HG03103 (cell line): ENCODE data around the gene DDX25.
A peak's percentile ranks its signal among the peaks of the same experiment; 100 is the strongest.
"Not testable (repeated sequence)": the region's sequence is repeated elsewhere in the genome, so short reads cannot be mapped to it uniquely, and the experiment has no call there.

Source experiments
- ATAC-seq: cut with Tn5 transposase; IDR thresholded peaks from one replicate; pipeline ENCODE4 v1.9.1; 2021; ENCODE audit warnings: low read depth; ENCODE audit not compliant: unreplicated experiment

The DDX25 gene

GRCh38 chr11:125903711-125904659, at the start of gene DDX25:
TSS of gene DDX25 (plus strand) at chr11:125904508. CDS start at chr11:125904518, 10 bp downstream.
- ATAC-seq, result no peak

GRCh38 chr11:125857670-125858069, 46.6 kb upstream of the DDX25 start:
- ATAC-seq, result not testable (repeated sequence)

- not testable (repeated sequence) for ATAC-seq
These were observed 41.5 kb upstream of the DDX25 start for GRCh38 chr11:125862786-125863185.

- not testable (repeated sequence) for ATAC-seq
These were observed 39.0 kb upstream of the DDX25 start for GRCh38 chr11:125865354-125865753.

GRCh38 chr11:125869521-125869920, 34.8 kb upstream of the DDX25 start:
- no peak for ATAC-seq

- ATAC-seq, result no peak
These were observed 32.7 kb upstream of the DDX25 start for GRCh38 chr11:125871391-125872137.

- ATAC-seq, result no peak
These were observed 32.2 kb upstream of the DDX25 start for GRCh38 chr11:125872138-125872491.

GRCh38 chr11:125873881-125874555, 30.3 kb upstream of the DDX25 start:
- ATAC-seq, result no peak

GRCh38 chr11:125874556-125875124, 29.7 kb upstream of the DDX25 start:
- peak; percentile 54 for ATAC-seq

- ATAC-seq, result no peak
These were observed 23.0 kb upstream of the DDX25 start for GRCh38 chr11:125881291-125881690.

GRCh38 chr11:125883375-125883774, 20.9 kb upstream of the DDX25 start:
- ATAC-seq, result no peak

- peak; percentile 32 for ATAC-seq
These were observed 17.3 kb upstream of the DDX25 start for GRCh38 chr11:125886997-125887372.

GRCh38 chr11:125887373-125888324, 16.7 kb upstream of the DDX25 start, which contains the start of gene HYLS1:
TSS of gene HYLS1 (plus strand) at chr11:125887668. CDS start at chr11:125899369, 11,701 bp downstream.
- peak; percentile 77 for ATAC-seq

- no peak for ATAC-seq
These were observed 13.7 kb upstream of the DDX25 start for GRCh38 chr11:125890447-125891100.

GRCh38 chr11:125892071-125892470, 12.2 kb upstream of the DDX25 start:
- ATAC-seq, result no peak

GRCh38 chr11:125892994-125893393, 11.3 kb upstream of the DDX25 start:
- ATAC-seq, result no peak

- ATAC-seq, result no peak
These were observed 2.4 kb upstream of the DDX25 start for GRCh38 chr11:125901872-125902271.

GRCh38 chr11:125902277-125902926, 1.9 kb upstream of the DDX25 start:
- no peak for ATAC-seq
